ENCODE measurements around the gene BMF. TPM values are rescaled to one million over a fixed set of nuclear protein-coding genes. Genes with fewer than 3 reads are reported as not detected.

Gene BMF
- total and polyA plus RNA-seq, 11 donors = 1.2 to 12.9 (median 3.4) TPM

- DNase-seq = peak in 4 of 5 donors; percentile 75 to 83 (median 78)
- intact Hi-C loops (cut with DNase I) = no loop called here
- WGBS, 4 donors = 9 to 29% (median 20%) methylated on average over 11 to 12 of the region's 12 CpGs
These were observed 10.0 kb downstream of the BMF start for GRCh38 chr15:40098489-40099261.

GRCh38 chr15:40097968-40098476 lies 10.7 kb downstream of the BMF start:
- Histone ChIP-seq H3K27ac (peak overlapping the region; percentile 31 to 96 (median 84)), H3K27me3 (no peaks in the 10 kb centered on the region), H3K4me1 (peaks cover 15 to 91% (median 73%) of the 10 kb centered on the region in 12 donors), H3K4me3 (peak overlapping the region in 1 of 12 donors; percentile 5), H3K9me3 (no peaks in the 10 kb centered on the region), H3K36me3 (no peaks in the 10 kb centered on the region)
- peak; percentile 62 to 75 (median 68) for DNase-seq
- peak in 3 of 4 donors; percentile 39 to 48 (median 44) for ATAC-seq
- no peak for TF ChIP-seq POLR2A (IDR thresholded peaks at IDR 0.05)
- TF ChIP-seq CTCF (IDR thresholded peaks at IDR 0.05) = no peak
- WGBS, 4 donors = 24 to 30% (median 28%) methylated on average over 10 of the region's 10 CpGs
- intact Hi-C loops (cut with DNase I) = no loop called here

More at GRCh38 chr15:40098489-40099261, 10.0 kb downstream of the BMF start:
- Histone ChIP-seq H3K9me3 (no peaks in the 10 kb centered on the region), H3K36me3 (no peaks in the 10 kb centered on the region), H3K4me3 (peak overlapping the region in 4 of 12 donors; percentile 5 to 23 (median 12)), H3K4me1 (peaks cover 15 to 91% (median 74%) of the 10 kb centered on the region in 12 donors), H3K27ac (peak overlapping the region; percentile 31 to 96 (median 84)), H3K27me3 (no peaks in the 10 kb centered on the region)
- ATAC-seq = peak; percentile 81 to 92 (median 86)
- no peak for TF ChIP-seq CTCF (IDR thresholded peaks at IDR 0.05)
- TF ChIP-seq POLR2A (IDR thresholded peaks at IDR 0.05) = peak in 1 of 2 donors; percentile 53

- Histone ChIP-seq H3K4me3 (no peak overlapping the region), H3K27ac (peak overlapping the region; percentile 26 to 96 (median 84)), H3K36me3 (no peaks in the 10 kb centered on the region), H3K4me1 (peaks cover 17 to 91% (median 73%) of the 10 kb centered on the region in 12 donors), H3K9me3 (no peaks in the 10 kb centered on the region), H3K27me3 (no peaks in the 10 kb centered on the region)
- DNase-seq (no peak), ATAC-seq (no peak)
- 70 to 87% (median 83%) methylated on average over 8 to 10 of the region's 10 CpGs for WGBS, 4 donors
- intact Hi-C loops (cut with DNase I) = no loop called here
- TF ChIP-seq POLR2A (IDR thresholded peaks at IDR 0.05) (no peak), CTCF (IDR thresholded peaks at IDR 0.05) (no peak)
These were observed 11.3 kb downstream of the BMF start for GRCh38 chr15:40097096-40097967.
